COLO668 (cell line): ENCODE measurements around the gene BMPR1A.
"Not testable (repeated sequence)": the region's sequence is repeated elsewhere in the genome, so short reads cannot be mapped to it uniquely, and the experiment has no call there.

ENCODE experiments used
- DNase-seq: peaks from one replicate; lab custom pipeline; 2025; ENCODE audit not compliant: unreplicated experiment; lab: John Stamatoyannopoulos, UW

Gene BMPR1A

GRCh38 chr10:86837663-86838062 is 81.2 kb downstream of the BMPR1A start:
- DNase-seq: no peak

- no peak for DNase-seq
These were observed 84.1 kb downstream of the BMPR1A start for GRCh38 chr10:86840498-86840897.

- DNase-seq: no peak
These were observed 89.7 kb downstream of the BMPR1A start for GRCh38 chr10:86846088-86846487.

- DNase-seq: no peak
These were observed 92.3 kb downstream of the BMPR1A start for GRCh38 chr10:86848747-86849146.

GRCh38 chr10:86849181-86849894 is 92.9 kb downstream of the BMPR1A start:
- DNase-seq: no peak

GRCh38 chr10:86850481-86850880 is 94.1 kb downstream of the BMPR1A start:
- no peak for DNase-seq

GRCh38 chr10:86851328-86852207 is 95.1 kb downstream of the BMPR1A start:
- no peak for DNase-seq

GRCh38 chr10:86853582-86853981 is 97.2 kb downstream of the BMPR1A start:
- not testable (repeated sequence) for DNase-seq

- no peak for DNase-seq
These were observed 99.1 kb downstream of the BMPR1A start for GRCh38 chr10:86855513-86855912.

GRCh38 chr10:86856156-86856555 is 99.7 kb downstream of the BMPR1A start:
- DNase-seq: no peak

- DNase-seq: no peak
These were observed 100.8 kb downstream of the BMPR1A start for GRCh38 chr10:86857128-86857721.

- no peak for DNase-seq
These were observed 101.6 kb downstream of the BMPR1A start for GRCh38 chr10:86858011-86858410.

- no peak for DNase-seq
These were observed 104.9 kb downstream of the BMPR1A start for GRCh38 chr10:86861351-86861750.

- no peak for DNase-seq
These were observed 106.0 kb downstream of the BMPR1A start for GRCh38 chr10:86862373-86862772.

GRCh38 chr10:86862786-86863483 is 106.5 kb downstream of the BMPR1A start:
- no peak for DNase-seq

GRCh38 chr10:86863484-86863842 is 107.0 kb downstream of the BMPR1A start:
- no peak for DNase-seq

- DNase-seq: not testable (repeated sequence)
These were observed 108.8 kb downstream of the BMPR1A start for GRCh38 chr10:86865011-86865811.

- DNase-seq: no peak
These were observed 110.7 kb downstream of the BMPR1A start for GRCh38 chr10:86867149-86867548.

- no peak for DNase-seq
These were observed 111.9 kb downstream of the BMPR1A start for GRCh38 chr10:86868353-86868752.

- DNase-seq: no peak
These were observed 114.3 kb downstream of the BMPR1A start for GRCh38 chr10:86870679-86871078.
